AG09309 (cell line): ENCODE measurements around the gene CAMK2A.

Experiments used
- DNase-seq: peaks from one replicate; pipeline ENCODE4 v3.0.0-alpha.2; 2010; ENCODE audit warnings: low read depth
- H3K4me3 ChIP-seq: 2 replicates; pipeline ENCODE4 v1.5.1; 2011; ENCODE audit warnings: mild to moderate bottlenecking, low read depth, low read length, moderate library complexity; ENCODE audit not compliant: control insufficient read depth
- CTCF ChIP-seq: IDR thresholded peaks from 2 replicates; pipeline ENCODE4 v1.5.1; 2011; ENCODE audit warnings: mild to moderate bottlenecking, low read depth, low read length, inconsistent platforms; ENCODE audit not compliant: insufficient read depth, control insufficient read depth; ENCODE audit errors: missing control alignments

CAMK2A gene

GRCh38 chr5:150283904-150284303 lies 5.7 kb downstream of the CAMK2A start:
- no peak for DNase-seq
- TF ChIP-seq CTCF: no peak
- H3K4me3 ChIP-seq: no peak overlapping the region

GRCh38 chr5:150281987-150282386 lies 7.6 kb downstream of the CAMK2A start:
- no peak for TF ChIP-seq CTCF
- no peak overlapping the region for H3K4me3 ChIP-seq
- no peak for DNase-seq

GRCh38 chr5:150279330-150280020 lies 10.1 kb downstream of the CAMK2A start:
- H3K4me3 ChIP-seq: no peak overlapping the region
- no peak for DNase-seq
- TF ChIP-seq CTCF: no peak

- TF ChIP-seq CTCF: no peak
- no peak overlapping the region for H3K4me3 ChIP-seq
- peak; percentile 55 for DNase-seq
These were observed 10.7 kb downstream of the CAMK2A start for GRCh38 chr5:150278916-150279315.

GRCh38 chr5:150278046-150278730 lies 11.4 kb downstream of the CAMK2A start:
- TF ChIP-seq CTCF: no peak
- no peak overlapping the region for H3K4me3 ChIP-seq
- DNase-seq: no peak

GRCh38 chr5:150277043-150277442 lies 12.5 kb downstream of the CAMK2A start:
- H3K4me3 ChIP-seq: no peak overlapping the region
- DNase-seq: no peak
- no peak for TF ChIP-seq CTCF

GRCh38 chr5:150274811-150275210 lies 14.8 kb downstream of the CAMK2A start:
- TF ChIP-seq CTCF: no peak
- H3K4me3 ChIP-seq: no peak overlapping the region
- DNase-seq: no peak
